GM23338 (cell line): ENCODE results near the gene SLC12A6. TPM values are rescaled to one million over a fixed set of nuclear protein-coding genes. Genes with fewer than 3 reads are reported as not detected.

Experiments
- ATAC-seq: fragments of 200-7000 bp; cut with Tn5 transposase; 3 replicates; pipeline ENCODE4 v1.9.1; 2020
- DNase-seq: peaks from one replicate; pipeline ENCODE4 v3.0.0-alpha.2; 2015; ENCODE audit warnings: low spot score
- H2AFZ ChIP-seq: fragments of 200-600 bp; sonication (generic); 2 replicates; pipeline ENCODE4 v1.8.0; 2016; ENCODE audit warnings: antibody characterized with exemption, mild to moderate bottlenecking, moderate library complexity
- H3F3A ChIP-seq: fragments of 200-600 bp; sonication (generic); replicated peaks from 2 replicates; pipeline ENCODE4 v1.8.0; 2017; ENCODE audit warnings: antibody characterized with exemption, mixed run types, low read depth
- H3K27ac ChIP-seq: fragments of 200-600 bp; sonication (generic); 2 replicates; pipeline ENCODE4 v1.6.1; 2016; ENCODE audit warnings: low read depth
- H3K27me3 ChIP-seq: fragments of 200-600 bp; sonication (generic); 2 replicates; pipeline ENCODE4 v1.8.0; 2016; ENCODE audit warnings: mild to moderate bottlenecking, mixed run types, moderate library complexity; ENCODE audit not compliant: insufficient read depth
- H3K36me3 ChIP-seq: fragments of 200-600 bp; sonication (generic); 2 replicates; pipeline ENCODE4 v1.8.0; 2016; ENCODE audit warnings: mild to moderate bottlenecking; ENCODE audit not compliant: insufficient read depth
- H3K4me1 ChIP-seq: fragments of 200-600 bp; sonication (generic); 2 replicates; pipeline ENCODE4 v1.8.0; 2016; ENCODE audit warnings: mild to moderate bottlenecking, moderate library complexity; ENCODE audit not compliant: insufficient read depth
- H3K4me2 ChIP-seq: fragments of 200-600 bp; sonication (generic); 2 replicates; pipeline ENCODE4 v1.7.1; 2017; ENCODE audit warnings: mixed run types
- H3K4me3 ChIP-seq: fragments of 200-600 bp; sonication (generic); 2 replicates; pipeline ENCODE4 v1.6.1; 2016; ENCODE audit warnings: mixed run types
- H3K79me2 ChIP-seq: fragments of 200-600 bp; sonication (generic); replicated peaks from 2 replicates; pipeline ENCODE4 v1.8.0; 2017; ENCODE audit warnings: mild to moderate bottlenecking; ENCODE audit not compliant: insufficient read depth
- H3K9me2 ChIP-seq: fragments of 200-600 bp; sonication (generic); 2 replicates; pipeline ENCODE4 v1.8.0; 2017; ENCODE audit not compliant: insufficient read depth
- H4K20me1 ChIP-seq: fragments of 200-600 bp; sonication (generic); replicated peaks from 2 replicates; pipeline ENCODE4 v1.8.0; 2017; ENCODE audit warnings: mild to moderate bottlenecking; ENCODE audit not compliant: insufficient read depth
- H3K27ac Mint-ChIP-seq: 2 replicates; pipeline ENCODE4 v1.8.0; 2020; ENCODE audit warnings: inconsistent platforms, mild to moderate bottlenecking, moderate library complexity, mixed read lengths
- H3K27me3 Mint-ChIP-seq: 3 replicates; pipeline ENCODE4 v1.8.0; 2022; ENCODE audit warnings: low read depth, mild to moderate bottlenecking, moderate library complexity, mixed read lengths, inconsistent platforms; ENCODE audit not compliant: insufficient read depth, poor library complexity
- H3K36me3 Mint-ChIP-seq: 3 replicates; pipeline ENCODE4 v1.8.0; 2021; ENCODE audit warnings: low read depth, mild to moderate bottlenecking, inconsistent platforms, moderate library complexity, mixed read lengths
- H3K4me1 Mint-ChIP-seq: 3 replicates; pipeline ENCODE4 v1.8.0; 2020; ENCODE audit warnings: mild to moderate bottlenecking, inconsistent platforms, mixed read lengths
- H3K4me3 Mint-ChIP-seq: 3 replicates; pipeline ENCODE4 v1.8.0; 2021; ENCODE audit warnings: moderate library complexity, mild to moderate bottlenecking, inconsistent platforms, mixed read lengths
- H3K9me3 Mint-ChIP-seq: 3 replicates; pipeline ENCODE4 v1.8.0; 2020; ENCODE audit warnings: moderate library complexity, mild to moderate bottlenecking, inconsistent platforms, mixed read lengths
- CREB1 ChIP-seq: fragments of 250-450 bp; sonication (Bioruptor Pico); IDR thresholded peaks from 2 replicates; pipeline ENCODE4 v1.5.0; 2020; ENCODE audit warnings: low read depth, mild to moderate bottlenecking, moderate library complexity
- EZH2 ChIP-seq: fragments of 200-600 bp; sonication (generic); IDR thresholded peaks from one replicate; pipeline ENCODE4 v1.8.0; 2017; ENCODE audit warnings: antibody characterized with exemption, mild to moderate bottlenecking, low read depth; ENCODE audit not compliant: unreplicated experiment
- NANOG ChIP-seq: IDR thresholded peaks from 2 replicates; pipeline ENCODE4 v1.6.1; 2016; ENCODE audit warnings: antibody characterized with exemption, borderline replicate concordance
- POLR2AphosphoS5 ChIP-seq: IDR thresholded peaks from 2 replicates; pipeline ENCODE4 v1.6.1; 2016; ENCODE audit warnings: antibody characterized with exemption, low read depth
- STAT1 ChIP-seq: IDR thresholded peaks from one replicate; pipeline ENCODE4 v1.6.1; 2016; ENCODE audit warnings: antibody characterized with exemption; ENCODE audit not compliant: unreplicated experiment
- ZNF114 ChIP-seq: fragments of 250-450 bp; sonication (Bioruptor Pico); IDR thresholded peaks from 2 replicates; pipeline ENCODE4 v1.5.0; 2020; ENCODE audit warnings: mild to moderate bottlenecking, moderate library complexity
- ZNF331 ChIP-seq: fragments of 250-450 bp; sonication (Bioruptor Pico); IDR thresholded peaks from 2 replicates; pipeline ENCODE4 v1.5.0; 2020; ENCODE audit warnings: low read depth, mild to moderate bottlenecking, moderate library complexity
- polyA plus RNA-seq: library from polyadenylated mRNA; unstranded; fragments of >200 nt; fragmentation: Nextera tagmentation; extraction: Ambion mirVana; gene quantifications from 2 replicates; pipeline ENCODE4 v1.2.1, GENCODE V29; 2016
- total RNA-seq: library from RNA; depleted of rRNA; stranded (reverse); fragments of >200 nt; shearing (Covaris generic); gene quantifications from 2 replicates; pipeline ENCODE4 v1.2.3, GENCODE V29; 2014
- TF ChIP-seq, protein P1 (sequence below): IDR thresholded peaks from one replicate; pipeline ENCODE4 v1.6.1; 2018; ENCODE audit warnings: antibody characterized with exemption; ENCODE audit not compliant: unreplicated experiment
- TF ChIP-seq, protein P2 (sequence below), 2 experiments: fragments of 200-600 bp in 1 of 2; sonication (generic) in 1 of 2; conservative IDR thresholded peaks; 2 replicates each; pipeline versions ENCODE4 v1.5.1 to v1.6.1; 2016 to 2017; ENCODE audit warnings: antibody characterized with exemption in 2 of 2, low read depth in 2 of 2, mild to moderate bottlenecking in 2 of 2, moderate library complexity in 1 of 2
- TF ChIP-seq, protein P3 (sequence below): IDR thresholded peaks from 2 replicates; pipeline ENCODE4 v1.6.1; 2016; ENCODE audit warnings: antibody characterized with exemption

Gene SLC12A6
- total and polyA plus RNA-seq, 2 experiments from 2014 or later = 2.4 to 14.1 TPM

DNA sequence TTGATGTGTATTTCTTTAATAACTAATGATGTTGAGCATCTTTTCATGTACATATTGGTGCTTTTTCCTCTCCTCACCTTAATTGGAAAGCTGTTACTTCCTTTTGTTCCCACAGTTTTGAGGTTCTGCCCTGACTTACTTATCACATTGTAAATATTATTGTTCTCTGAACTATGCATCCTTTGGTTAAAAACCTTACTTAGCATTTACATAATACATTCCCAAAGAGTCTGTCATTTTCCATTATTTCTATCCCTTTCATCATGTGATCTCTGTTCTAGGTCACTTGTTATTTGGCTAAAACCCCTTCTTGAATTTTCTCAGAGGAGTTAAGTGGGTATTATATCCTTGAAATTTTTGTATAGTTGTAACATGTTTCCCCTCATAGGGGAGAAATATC, 33.0 kb downstream of the SLC12A6 start (continued):
- TF ChIP-seq, protein P1, sequence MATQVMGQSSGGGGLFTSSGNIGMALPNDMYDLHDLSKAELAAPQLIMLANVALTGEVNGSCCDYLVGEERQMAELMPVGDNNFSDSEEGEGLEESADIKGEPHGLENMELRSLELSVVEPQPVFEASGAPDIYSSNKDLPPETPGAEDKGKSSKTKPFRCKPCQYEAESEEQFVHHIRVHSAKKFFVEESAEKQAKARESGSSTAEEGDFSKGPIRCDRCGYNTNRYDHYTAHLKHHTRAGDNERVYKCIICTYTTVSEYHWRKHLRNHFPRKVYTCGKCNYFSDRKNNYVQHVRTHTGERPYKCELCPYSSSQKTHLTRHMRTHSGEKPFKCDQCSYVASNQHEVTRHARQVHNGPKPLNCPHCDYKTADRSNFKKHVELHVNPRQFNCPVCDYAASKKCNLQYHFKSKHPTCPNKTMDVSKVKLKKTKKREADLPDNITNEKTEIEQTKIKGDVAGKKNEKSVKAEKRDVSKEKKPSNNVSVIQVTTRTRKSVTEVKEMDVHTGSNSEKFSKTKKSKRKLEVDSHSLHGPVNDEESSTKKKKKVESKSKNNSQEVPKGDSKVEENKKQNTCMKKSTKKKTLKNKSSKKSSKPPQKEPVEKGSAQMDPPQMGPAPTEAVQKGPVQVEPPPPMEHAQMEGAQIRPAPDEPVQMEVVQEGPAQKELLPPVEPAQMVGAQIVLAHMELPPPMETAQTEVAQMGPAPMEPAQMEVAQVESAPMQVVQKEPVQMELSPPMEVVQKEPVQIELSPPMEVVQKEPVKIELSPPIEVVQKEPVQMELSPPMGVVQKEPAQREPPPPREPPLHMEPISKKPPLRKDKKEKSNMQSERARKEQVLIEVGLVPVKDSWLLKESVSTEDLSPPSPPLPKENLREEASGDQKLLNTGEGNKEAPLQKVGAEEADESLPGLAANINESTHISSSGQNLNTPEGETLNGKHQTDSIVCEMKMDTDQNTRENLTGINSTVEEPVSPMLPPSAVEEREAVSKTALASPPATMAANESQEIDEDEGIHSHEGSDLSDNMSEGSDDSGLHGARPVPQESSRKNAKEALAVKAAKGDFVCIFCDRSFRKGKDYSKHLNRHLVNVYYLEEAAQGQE = no peak
- TF ChIP-seq, protein P2, sequence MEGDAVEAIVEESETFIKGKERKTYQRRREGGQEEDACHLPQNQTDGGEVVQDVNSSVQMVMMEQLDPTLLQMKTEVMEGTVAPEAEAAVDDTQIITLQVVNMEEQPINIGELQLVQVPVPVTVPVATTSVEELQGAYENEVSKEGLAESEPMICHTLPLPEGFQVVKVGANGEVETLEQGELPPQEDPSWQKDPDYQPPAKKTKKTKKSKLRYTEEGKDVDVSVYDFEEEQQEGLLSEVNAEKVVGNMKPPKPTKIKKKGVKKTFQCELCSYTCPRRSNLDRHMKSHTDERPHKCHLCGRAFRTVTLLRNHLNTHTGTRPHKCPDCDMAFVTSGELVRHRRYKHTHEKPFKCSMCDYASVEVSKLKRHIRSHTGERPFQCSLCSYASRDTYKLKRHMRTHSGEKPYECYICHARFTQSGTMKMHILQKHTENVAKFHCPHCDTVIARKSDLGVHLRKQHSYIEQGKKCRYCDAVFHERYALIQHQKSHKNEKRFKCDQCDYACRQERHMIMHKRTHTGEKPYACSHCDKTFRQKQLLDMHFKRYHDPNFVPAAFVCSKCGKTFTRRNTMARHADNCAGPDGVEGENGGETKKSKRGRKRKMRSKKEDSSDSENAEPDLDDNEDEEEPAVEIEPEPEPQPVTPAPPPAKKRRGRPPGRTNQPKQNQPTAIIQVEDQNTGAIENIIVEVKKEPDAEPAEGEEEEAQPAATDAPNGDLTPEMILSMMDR (conservative IDR thresholded peaks at IDR 0.05; ENCODE audit: low read depth in 2 of 2) = no peak
- TF ChIP-seq EZH2 (no peak), ZNF331 (CRISPR knock-in tag) (no peak), NANOG (no peak), POLR2AphosphoS5 (no peak), STAT1 (no peak), CREB1 (CRISPR knock-in tag) (no peak), ZNF114 (CRISPR knock-in tag) (no peak)

DNA sequence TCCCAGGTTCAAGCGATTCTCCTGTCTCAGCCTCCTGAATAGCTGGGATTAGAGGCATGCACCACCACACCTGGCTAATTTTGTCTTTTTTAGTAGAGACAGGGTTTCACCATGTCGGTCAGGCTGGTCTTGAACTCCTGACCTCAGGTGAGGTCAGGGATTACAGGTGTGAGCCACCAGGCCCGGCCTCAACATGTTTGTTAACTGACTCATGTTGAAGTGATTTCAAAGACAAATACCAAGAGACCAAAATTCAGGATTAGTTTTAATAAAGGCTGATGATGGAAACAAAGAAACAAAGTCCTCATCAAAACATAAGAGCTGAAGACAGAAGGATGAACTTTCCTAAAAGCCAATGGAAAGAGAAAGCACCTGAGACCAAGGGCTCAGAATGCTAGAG, 36.5 kb downstream of the SLC12A6 start:
- TF ChIP-seq, protein P3, sequence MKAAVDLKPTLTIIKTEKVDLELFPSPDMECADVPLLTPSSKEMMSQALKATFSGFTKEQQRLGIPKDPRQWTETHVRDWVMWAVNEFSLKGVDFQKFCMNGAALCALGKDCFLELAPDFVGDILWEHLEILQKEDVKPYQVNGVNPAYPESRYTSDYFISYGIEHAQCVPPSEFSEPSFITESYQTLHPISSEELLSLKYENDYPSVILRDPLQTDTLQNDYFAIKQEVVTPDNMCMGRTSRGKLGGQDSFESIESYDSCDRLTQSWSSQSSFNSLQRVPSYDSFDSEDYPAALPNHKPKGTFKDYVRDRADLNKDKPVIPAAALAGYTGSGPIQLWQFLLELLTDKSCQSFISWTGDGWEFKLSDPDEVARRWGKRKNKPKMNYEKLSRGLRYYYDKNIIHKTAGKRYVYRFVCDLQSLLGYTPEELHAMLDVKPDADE = no peak
- TF ChIP-seq STAT1 = no peak
- TF ChIP-seq, protein P1 = no peak
- no peak for TF ChIP-seq ZNF331 (CRISPR knock-in tag)
- H3K36me3 Mint-ChIP-seq = no peaks in the 10 kb centered on the region
- no peak overlapping the region for H3K27ac Mint-ChIP-seq
- Histone ChIP-seq H4K20me1 (no peaks in the 10 kb centered on the region; the same call in 1 of the 2 replicates), H3K9me2 (no peaks in the 10 kb centered on the region), H3K27me3 (no peaks in the 10 kb centered on the region), H3F3A (no peaks in the 10 kb centered on the region), H3K4me3 (no peak overlapping the region), H2AFZ (no peak overlapping the region), H3K4me1 (no peaks in the 10 kb centered on the region), H3K27ac (no peak overlapping the region), H3K36me3 (no peaks in the 10 kb centered on the region), H3K79me2 (no peaks in the 10 kb centered on the region), H3K4me2 (no peak overlapping the region)
- H3K27me3 Mint-ChIP-seq = no peaks in the 10 kb centered on the region
- no peak for ATAC-seq
- no peaks in the 10 kb centered on the region for H3K4me1 Mint-ChIP-seq
- no peak for DNase-seq
- H3K9me3 Mint-ChIP-seq = no peaks in the 10 kb centered on the region
- no peak overlapping the region for H3K4me3 Mint-ChIP-seq
